Measurements from ENCODE around the gene TCTN1. TPM values are rescaled to one million over a fixed set of nuclear protein-coding genes. Genes with fewer than 3 reads are reported as not detected.

Gene TCTN1
- total RNA-seq, 6 experiments from 2014 or later, result 24.2 to 30.3 (median 25.6) TPM

DNA sequence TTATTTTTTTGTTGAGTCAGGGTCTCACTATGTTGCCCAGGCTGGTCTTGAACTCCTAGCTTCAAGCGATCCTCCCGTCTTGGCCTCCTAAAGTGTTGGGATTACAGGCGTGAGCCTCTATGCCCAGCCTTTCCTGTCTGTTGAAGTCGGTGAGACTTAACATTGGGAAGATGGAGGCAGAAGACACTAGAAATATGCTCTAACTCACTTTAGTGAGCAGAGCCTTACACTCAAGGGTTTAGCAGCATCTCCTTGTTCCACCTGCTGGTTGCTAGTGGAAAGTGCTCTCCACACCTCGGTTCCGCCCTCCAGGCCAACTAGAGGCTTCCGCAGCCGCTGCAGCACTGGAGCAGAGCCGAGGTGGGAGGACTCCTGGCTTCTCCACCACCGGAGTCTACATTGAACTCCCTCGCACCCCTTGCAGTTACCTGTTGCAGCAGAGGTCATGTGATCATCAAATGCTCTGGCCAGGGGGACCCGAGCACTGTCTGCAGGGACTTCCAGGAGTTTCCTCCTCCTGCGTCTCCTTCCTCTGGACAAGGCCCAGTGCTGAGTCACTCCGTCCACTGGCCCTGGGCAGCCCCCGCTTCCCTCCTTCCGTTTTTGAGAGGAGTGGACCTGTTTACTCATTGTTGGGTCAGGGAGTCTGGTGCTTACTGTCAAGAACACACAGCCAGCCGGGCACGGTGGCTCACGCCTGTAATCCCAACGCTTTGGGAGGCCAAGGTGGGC lies 84.4 kb downstream of the TCTN1 start:
- peak; percentile 75 for TF ChIP-seq CTCF (IDR thresholded peaks at IDR 0.05)
- peak overlapping the region; percentile 54; the same call in 1 of the 2 replicates for H3K27ac Mint-ChIP-seq
- no peaks in the 10 kb centered on the region for H3K9me3 Mint-ChIP-seq
- no peak overlapping the region; the same call in 1 of the 2 replicates for H3K4me3 Mint-ChIP-seq
- no peaks in the 10 kb centered on the region for H3K36me3 Mint-ChIP-seq (ENCODE audit: low read depth)
- peak; percentile 71 for DNase-seq
- H3K4me1 Mint-ChIP-seq (ENCODE audit: low read depth), result peaks cover 8% of the 10 kb centered on the region; the same call in 1 of the 2 replicates
- H3K27me3 Mint-ChIP-seq (ENCODE audit: insufficient read depth), result peaks cover 6% of the 10 kb centered on the region

Other genes with a start within 250 kb of the TCTN1 start
- 10 to 100 TPM; 48.7 to 58.8 (median 57.3) TPM for gene ANAPC7, start 210.4 kb upstream of the TCTN1 start, total RNA-seq (2021; fragmentation: NEBNext Ultra II Directional; extraction: Animal tissue kit (Norgen Biotek cat#: 25700))
- gene ARPC3, start 163.8 kb upstream of the TCTN1 start, total RNA-seq (2021; fragmentation: NEBNext Ultra II Directional; extraction: Animal tissue kit (Norgen Biotek cat#: 25700)), result 100 to 1,000 TPM; 301 to 338 (median 317) TPM
- gene GPN3, start 145.9 kb upstream of the TCTN1 start, total RNA-seq (2021; fragmentation: NEBNext Ultra II Directional; extraction: Animal tissue kit (Norgen Biotek cat#: 25700)), result 10 to 100 TPM; 22.9 to 30.4 (median 25.1) TPM
- gene FAM216A, start 145.3 kb upstream of the TCTN1 start, total RNA-seq (2021; fragmentation: NEBNext Ultra II Directional; extraction: Animal tissue kit (Norgen Biotek cat#: 25700)), result 10 to 100 TPM; 16.4 to 25.2 (median 18.0) TPM
- gene VPS29, start 112.0 kb upstream of the TCTN1 start, total RNA-seq (2021; fragmentation: NEBNext Ultra II Directional; extraction: Animal tissue kit (Norgen Biotek cat#: 25700)), result 100 to 1,000 TPM in 5 of 6 experiments, 10 to 100 TPM in 1; 98.0 to 116 (median 110) TPM
- gene RAD9B, start 111.8 kb upstream of the TCTN1 start, total RNA-seq (2021; fragmentation: NEBNext Ultra II Directional; extraction: Animal tissue kit (Norgen Biotek cat#: 25700)), result 1 to 10 TPM in 1 of 6 experiments, under 1 TPM in 5; 0.55 to 1.1 (median 0.77) TPM
- gene PPTC7, start 30.8 kb upstream of the TCTN1 start, total RNA-seq (2021; fragmentation: NEBNext Ultra II Directional; extraction: Animal tissue kit (Norgen Biotek cat#: 25700)), result 10 to 100 TPM in 5 of 6 experiments, 1 to 10 TPM in 1; 8.9 to 13.6 (median 12.0) TPM
- gene HVCN1, start 75.0 kb downstream of the TCTN1 start, total RNA-seq (2021; fragmentation: NEBNext Ultra II Directional; extraction: Animal tissue kit (Norgen Biotek cat#: 25700)), result under 1 TPM in 5 of 6 experiments, not detected in 1; 0.09 to 0.71 (median 0.33) TPM
- 100 to 1,000 TPM in 5 of 6 experiments, 10 to 100 TPM in 1; 95.2 to 140 (median 134) TPM for gene PPP1CC, start 128.8 kb downstream of the TCTN1 start, total RNA-seq (2021; fragmentation: NEBNext Ultra II Directional; extraction: Animal tissue kit (Norgen Biotek cat#: 25700))
- not detected for gene CCDC63, start 232.9 kb downstream of the TCTN1 start, total RNA-seq (2021; fragmentation: NEBNext Ultra II Directional; extraction: Animal tissue kit (Norgen Biotek cat#: 25700))